ENCODE results near the gene ADAM10. TPM values are rescaled to one million over a fixed set of nuclear protein-coding genes. Genes with fewer than 3 reads are reported as not detected.
"Not testable (repeated sequence)": the region's sequence is repeated elsewhere in the genome, so short reads cannot be mapped to it uniquely, and the experiment has no call there.

ADAM10 gene
- total and polyA plus RNA-seq, 2 donors = 31.4 to 143 TPM

- peak in 5 of 9 donors; percentile 33 to 73 (median 48) for DNase-seq (ENCODE audit: low read depth in 6 of 9, low spot score in 9 of 9)
- Histone ChIP-seq H3K27ac (ENCODE audit: low read depth in 1 of 2, low read length in 1 of 2) (peak overlapping the region; percentile 91 to 97), H3K27me3 (ENCODE audit: control insufficient read depth in 2 of 2, insufficient read depth in 1 of 2, low read length in 1 of 2) (no peaks in the 10 kb centered on the region), H3K36me3 (ENCODE audit: control insufficient read depth in 2 of 2, insufficient read depth in 2 of 2, low read length in 1 of 2) (peaks cover 7 to 58% of the 10 kb centered on the region in 2 donors), H3K4me1 (ENCODE audit: control insufficient read depth in 2 of 2, insufficient read depth in 2 of 2, low read length in 2 of 2) (peaks cover 15 to 17% of the 10 kb centered on the region in 2 donors), H3K4me3 (ENCODE audit: low read length in 2 of 2) (peak overlapping the region; percentile 26 to 39), H3K9me3 (ENCODE audit: control insufficient read depth in 2 of 2, insufficient read depth in 1 of 2, low read length in 1 of 2) (no peaks in the 10 kb centered on the region)
- WGBS = 62% methylated on average over 3 of the region's 3 CpGs
Measured at GRCh38 chr15:58628206-58628947, 121.1 kb downstream of the ADAM10 start.

DNA sequence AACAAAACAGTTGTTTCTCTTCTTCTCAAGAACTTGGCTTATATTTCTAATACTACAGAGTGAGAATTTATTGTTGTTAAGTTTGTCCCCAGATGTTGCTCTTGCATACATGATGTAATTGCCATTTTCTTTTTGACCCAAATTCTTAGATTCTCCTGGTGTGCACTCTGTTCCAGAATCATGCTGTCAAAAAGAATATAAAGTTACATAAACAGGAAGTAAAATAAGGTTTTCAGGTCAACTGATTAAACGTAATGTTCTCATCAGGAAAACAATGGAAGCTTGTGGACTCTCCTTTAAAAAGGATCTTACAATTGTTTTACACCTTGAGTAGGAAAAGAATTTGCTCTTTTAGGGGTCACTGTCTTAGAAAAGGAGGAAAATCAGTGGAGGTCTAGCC, 121.8 kb downstream of the ADAM10 start:
- Histone ChIP-seq H3K4me1 (ENCODE audit: control insufficient read depth in 2 of 2, insufficient read depth in 2 of 2, low read length in 2 of 2) (peaks cover 15 to 21% of the 10 kb centered on the region in 2 donors), H3K9me3 (ENCODE audit: control insufficient read depth in 2 of 2, insufficient read depth in 1 of 2, low read length in 1 of 2) (no peaks in the 10 kb centered on the region), H3K27ac (ENCODE audit: low read depth in 1 of 2, low read length in 1 of 2) (peak overlapping the region; percentile 69 to 97), H3K27me3 (ENCODE audit: control insufficient read depth in 2 of 2, insufficient read depth in 1 of 2, low read length in 1 of 2) (no peaks in the 10 kb centered on the region), H3K4me3 (ENCODE audit: low read length in 2 of 2) (peak overlapping the region in 1 of 2 donors; percentile 7), H3K36me3 (ENCODE audit: control insufficient read depth in 2 of 2, insufficient read depth in 2 of 2, low read length in 1 of 2) (peaks cover 7 to 52% of the 10 kb centered on the region in 2 donors)
- peak in 6 of 9 donors; percentile 46 to 85 (median 69) for DNase-seq (ENCODE audit: low read depth in 6 of 9, low spot score in 9 of 9)
- whole genome bisulfite sequencing = 2% methylated on average over 1 of the region's 1 CpG

DNA sequence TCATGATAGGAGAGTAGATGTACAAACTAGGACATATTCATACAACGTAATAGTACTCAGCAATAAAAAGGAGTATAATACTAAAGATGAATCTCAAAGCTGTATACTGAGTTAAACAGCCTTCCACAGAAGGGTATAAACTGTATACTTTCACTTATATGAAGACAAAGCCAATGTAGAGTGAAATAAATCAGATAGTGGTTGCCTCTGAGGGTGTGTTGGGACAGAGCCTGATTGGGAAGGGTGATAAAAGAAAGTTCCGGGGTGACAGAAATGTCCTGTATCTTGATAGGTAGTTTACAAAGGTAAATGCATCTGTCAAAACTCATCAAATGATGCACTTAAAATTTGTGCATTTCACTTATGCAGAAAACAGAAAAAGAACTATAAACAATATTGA, 122.5 kb downstream of the ADAM10 start:
- WGBS = 62% methylated on average over 2 of the region's 2 CpGs
- peak overlapping the region; percentile 61 to 97 for H3K27ac ChIP-seq (ENCODE audit: low read depth in 1 of 2, low read length in 1 of 2)

GRCh38 chr15:58626378-58626777, 123.1 kb downstream of the ADAM10 start:
- WGBS = 98% methylated on average over 3 of the region's 3 CpGs
- no peaks in the 10 kb centered on the region for H3K9me3 ChIP-seq (ENCODE audit: control insufficient read depth in 2 of 2, insufficient read depth in 1 of 2, low read length in 1 of 2)
- peaks cover 15 to 19% of the 10 kb centered on the region in 2 donors for H3K4me1 ChIP-seq (ENCODE audit: control insufficient read depth in 2 of 2, insufficient read depth in 2 of 2, low read length in 2 of 2)
- H3K36me3 ChIP-seq (ENCODE audit: control insufficient read depth in 2 of 2, insufficient read depth in 2 of 2, low read length in 1 of 2) = peaks cover 7 to 49% of the 10 kb centered on the region in 2 donors
- peak overlapping the region; percentile 85 to 97 for H3K27ac ChIP-seq (ENCODE audit: low read depth in 1 of 2, low read length in 1 of 2)
- H3K4me3 ChIP-seq (ENCODE audit: low read length in 2 of 2) = no peak overlapping the region
- H3K27me3 ChIP-seq (ENCODE audit: control insufficient read depth in 2 of 2, insufficient read depth in 1 of 2, low read length in 1 of 2) = no peaks in the 10 kb centered on the region
- no peak for DNase-seq (ENCODE audit: low read depth in 6 of 9, low spot score in 9 of 9)

More for the DNA sequence above, 122.5 kb downstream of the ADAM10 start:
- peaks cover 15 to 21% of the 10 kb centered on the region in 2 donors for H3K4me1 ChIP-seq (ENCODE audit: control insufficient read depth in 2 of 2, insufficient read depth in 2 of 2, low read length in 2 of 2)
- peaks cover 7 to 49% of the 10 kb centered on the region in 2 donors for H3K36me3 ChIP-seq (ENCODE audit: control insufficient read depth in 2 of 2, insufficient read depth in 2 of 2, low read length in 1 of 2)
- H3K9me3 ChIP-seq (ENCODE audit: control insufficient read depth in 2 of 2, insufficient read depth in 1 of 2, low read length in 1 of 2) = no peaks in the 10 kb centered on the region
- H3K4me3 ChIP-seq (ENCODE audit: low read length in 2 of 2) = peak overlapping the region in 1 of 2 donors; percentile 6
- peak in 1 of 9 donors; percentile 44 for DNase-seq (ENCODE audit: low read depth in 6 of 9, low spot score in 9 of 9)
- H3K27me3 ChIP-seq (ENCODE audit: control insufficient read depth in 2 of 2, insufficient read depth in 1 of 2, low read length in 1 of 2) = no peaks in the 10 kb centered on the region

DNA sequence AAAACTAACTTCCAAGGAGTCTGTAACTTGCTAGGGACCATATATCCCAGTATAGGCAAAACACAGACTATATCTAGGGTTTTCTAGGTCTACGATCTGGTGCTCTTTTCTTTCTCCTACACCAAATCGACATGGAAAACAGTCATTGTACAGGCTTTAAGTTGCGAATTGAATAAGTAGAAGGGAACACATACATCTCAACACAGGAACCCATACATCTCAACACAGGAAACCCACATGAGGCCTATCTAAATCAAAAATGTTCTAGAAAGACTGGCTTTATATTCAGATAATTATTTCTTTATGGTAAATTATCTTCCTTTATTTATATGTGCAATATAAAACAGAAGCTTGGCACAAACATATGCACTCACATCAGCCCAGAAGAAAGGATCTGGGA, 126.6 kb downstream of the ADAM10 start:
- peaks cover 6% of the 10 kb centered on the region in 2 donors for H3K4me1 ChIP-seq (ENCODE audit: control insufficient read depth in 2 of 2, insufficient read depth in 2 of 2, low read length in 2 of 2)
- peak overlapping the region in 1 of 2 donors; percentile 48 for H3K27ac ChIP-seq (ENCODE audit: low read depth in 1 of 2, low read length in 1 of 2)
- no peaks in the 10 kb centered on the region for H3K27me3 ChIP-seq (ENCODE audit: control insufficient read depth in 2 of 2, insufficient read depth in 1 of 2, low read length in 1 of 2)
- peaks cover 12 to 63% of the 10 kb centered on the region in 2 donors for H3K36me3 ChIP-seq (ENCODE audit: control insufficient read depth in 2 of 2, insufficient read depth in 2 of 2, low read length in 1 of 2)
- no peak for DNase-seq (ENCODE audit: low read depth in 6 of 9, low spot score in 9 of 9)
- H3K9me3 ChIP-seq (ENCODE audit: control insufficient read depth in 2 of 2, insufficient read depth in 1 of 2, low read length in 1 of 2) = peaks cover 0 to 4% of the 10 kb centered on the region in 2 donors
- H3K4me3 ChIP-seq (ENCODE audit: low read length in 2 of 2) = no peak overlapping the region
- WGBS = 73% methylated on average over 3 of the region's 3 CpGs

DNA sequence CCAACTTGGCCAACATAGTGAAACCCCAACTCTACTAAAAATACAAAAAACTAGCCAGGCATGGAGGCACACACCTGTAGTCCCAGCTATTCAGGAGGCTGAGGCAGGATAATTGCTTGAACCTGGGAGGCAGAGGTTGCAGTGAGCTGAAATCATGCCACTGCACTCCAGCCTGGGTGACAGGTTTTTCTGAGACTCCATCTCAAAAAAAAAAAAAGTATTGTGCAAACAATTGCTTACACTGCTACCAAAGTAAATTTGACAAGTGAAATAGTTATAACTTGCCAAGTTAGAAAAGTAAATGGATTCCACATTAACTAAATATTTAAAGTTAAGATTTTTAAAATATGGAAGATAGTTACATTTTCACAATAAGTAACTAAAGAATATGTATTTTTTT, 129.2 kb downstream of the ADAM10 start:
- Histone ChIP-seq H3K36me3 (ENCODE audit: control insufficient read depth in 2 of 2, insufficient read depth in 2 of 2, low read length in 1 of 2) (peaks cover 17 to 62% of the 10 kb centered on the region in 2 donors), H3K9me3 (ENCODE audit: control insufficient read depth in 2 of 2, insufficient read depth in 1 of 2, low read length in 1 of 2) (peaks cover 0 to 11% of the 10 kb centered on the region in 2 donors)
- H3K4me1 ChIP-seq (ENCODE audit: control insufficient read depth in 2 of 2, insufficient read depth in 2 of 2, low read length in 2 of 2); H3K4me3 ChIP-seq (ENCODE audit: low read length in 2 of 2); H3K27me3 ChIP-seq (ENCODE audit: control insufficient read depth in 2 of 2, insufficient read depth in 1 of 2, low read length in 1 of 2); H3K27ac ChIP-seq (ENCODE audit: low read depth in 1 of 2, low read length in 1 of 2); DNase-seq (ENCODE audit: low read depth in 6 of 9, low spot score in 9 of 9): not testable (repeated sequence)

- no peak for DNase-seq (ENCODE audit: low read depth in 6 of 9, low spot score in 9 of 9)
- 98% methylated on average over 1 of the region's 1 CpG for WGBS
- no peak overlapping the region for H3K27ac ChIP-seq (ENCODE audit: low read depth in 1 of 2, low read length in 1 of 2)
- H3K27me3 ChIP-seq (ENCODE audit: control insufficient read depth in 2 of 2, insufficient read depth in 1 of 2, low read length in 1 of 2) = no peaks in the 10 kb centered on the region
- peaks cover 42 to 78% of the 10 kb centered on the region in 2 donors for H3K36me3 ChIP-seq (ENCODE audit: control insufficient read depth in 2 of 2, insufficient read depth in 2 of 2, low read length in 1 of 2)
- no peak overlapping the region for H3K4me3 ChIP-seq (ENCODE audit: low read length in 2 of 2)
- peaks cover 11 to 15% of the 10 kb centered on the region in 2 donors for H3K4me1 ChIP-seq (ENCODE audit: control insufficient read depth in 2 of 2, insufficient read depth in 2 of 2, low read length in 2 of 2)
- peaks cover 3 to 23% of the 10 kb centered on the region in 2 donors for H3K9me3 ChIP-seq (ENCODE audit: control insufficient read depth in 2 of 2, insufficient read depth in 1 of 2, low read length in 1 of 2)
Measured at GRCh38 chr15:58616171-58616570, 133.3 kb downstream of the ADAM10 start.

DNA sequence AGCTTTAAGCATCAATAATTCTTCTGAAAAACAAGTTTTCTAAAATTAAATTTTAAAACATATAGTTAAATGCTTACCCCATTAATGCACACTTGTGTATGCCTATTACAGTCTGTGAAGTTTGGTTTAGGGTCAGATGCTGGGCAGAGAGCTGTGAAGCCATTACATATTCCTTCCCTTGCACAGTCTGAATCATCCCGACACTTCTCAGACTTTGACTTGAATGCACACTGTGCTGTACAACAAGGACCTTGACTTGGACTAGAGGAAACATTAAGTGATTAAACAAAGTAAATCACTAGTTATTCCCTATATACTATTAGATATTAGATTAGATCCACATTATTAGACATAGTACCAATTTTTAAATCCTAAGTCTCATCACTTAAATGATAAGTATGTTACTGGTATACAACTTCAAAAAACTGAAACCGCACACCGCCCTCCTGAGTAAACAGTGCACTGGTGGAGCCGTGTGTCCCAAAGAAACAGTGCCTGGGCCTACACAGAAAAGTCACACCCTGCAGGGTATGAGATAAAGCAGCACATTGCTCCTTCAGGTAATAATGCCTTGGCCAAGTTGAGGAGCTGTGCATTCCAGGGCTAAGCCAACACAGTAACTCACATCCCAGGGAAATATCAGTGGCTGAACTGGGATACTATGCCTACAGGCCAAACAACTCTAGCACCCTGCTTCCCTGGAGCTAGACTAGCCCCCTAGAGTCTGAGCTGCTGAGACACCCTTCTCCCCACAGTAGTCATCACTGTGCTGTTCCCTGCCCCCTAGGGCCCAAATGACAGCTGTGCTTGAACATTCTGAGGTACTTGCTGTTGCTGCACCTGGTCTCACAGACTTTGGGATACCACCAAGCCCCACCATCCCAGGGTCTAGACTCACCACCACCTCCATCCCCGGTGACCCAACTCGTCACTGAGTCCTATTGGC, 137.5 kb downstream of the ADAM10 start:
- H3K36me3 ChIP-seq (ENCODE audit: control insufficient read depth in 2 of 2, insufficient read depth in 2 of 2, low read length in 1 of 2) = peaks cover 34 to 65% of the 10 kb centered on the region in 2 donors
- no peak overlapping the region for H3K4me3 ChIP-seq (ENCODE audit: low read length in 2 of 2)
- DNase-seq (ENCODE audit: low read depth in 6 of 9, low spot score in 9 of 9) = peak in 7 of 9 donors; percentile 47 to 81 (median 60)
- no peaks in the 10 kb centered on the region for H3K27me3 ChIP-seq (ENCODE audit: control insufficient read depth in 2 of 2, insufficient read depth in 1 of 2, low read length in 1 of 2)
- H3K4me1 ChIP-seq (ENCODE audit: control insufficient read depth in 2 of 2, insufficient read depth in 2 of 2, low read length in 2 of 2) = peaks cover 18 to 21% of the 10 kb centered on the region in 2 donors
- peaks cover 3 to 19% of the 10 kb centered on the region in 2 donors for H3K9me3 ChIP-seq (ENCODE audit: control insufficient read depth in 2 of 2, insufficient read depth in 1 of 2, low read length in 1 of 2)
- 96% methylated on average over 6 of the region's 6 CpGs for WGBS
- H3K27ac ChIP-seq (ENCODE audit: low read depth in 1 of 2, low read length in 1 of 2) = peak overlapping the region; percentile 31 to 85
